GM19239 (cell line): ENCODE measurements around the gene SLC16A10.
"Not testable (repeated sequence)": the region's sequence is repeated elsewhere in the genome, so short reads cannot be mapped to it uniquely, and the experiment has no call there.

Source experiments
- DNase-seq: peaks from one replicate; pipeline ENCODE4 v3.0.0; 2011; ENCODE audit warnings: low spot score; ENCODE audit not compliant: insufficient read length
- FAIRE-seq: peaks from 2 replicates; lab custom pipeline; 2011; peaks lifted over from hg19 to GRCh38; lab: Jason Lieb, UNC

The SLC16A10 gene, protein sequence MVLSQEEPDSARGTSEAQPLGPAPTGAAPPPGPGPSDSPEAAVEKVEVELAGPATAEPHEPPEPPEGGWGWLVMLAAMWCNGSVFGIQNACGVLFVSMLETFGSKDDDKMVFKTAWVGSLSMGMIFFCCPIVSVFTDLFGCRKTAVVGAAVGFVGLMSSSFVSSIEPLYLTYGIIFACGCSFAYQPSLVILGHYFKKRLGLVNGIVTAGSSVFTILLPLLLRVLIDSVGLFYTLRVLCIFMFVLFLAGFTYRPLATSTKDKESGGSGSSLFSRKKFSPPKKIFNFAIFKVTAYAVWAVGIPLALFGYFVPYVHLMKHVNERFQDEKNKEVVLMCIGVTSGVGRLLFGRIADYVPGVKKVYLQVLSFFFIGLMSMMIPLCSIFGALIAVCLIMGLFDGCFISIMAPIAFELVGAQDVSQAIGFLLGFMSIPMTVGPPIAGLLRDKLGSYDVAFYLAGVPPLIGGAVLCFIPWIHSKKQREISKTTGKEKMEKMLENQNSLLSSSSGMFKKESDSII

GRCh38 chr6:111087106-111087835, at the start of gene SLC16A10:
SLC16A10 (plus strand) TSS chr6:111087503; CDS start chr6:111087753, 250 bp downstream.
- DNase-seq = peak; percentile 73
- no peak for FAIRE-seq

DNA sequence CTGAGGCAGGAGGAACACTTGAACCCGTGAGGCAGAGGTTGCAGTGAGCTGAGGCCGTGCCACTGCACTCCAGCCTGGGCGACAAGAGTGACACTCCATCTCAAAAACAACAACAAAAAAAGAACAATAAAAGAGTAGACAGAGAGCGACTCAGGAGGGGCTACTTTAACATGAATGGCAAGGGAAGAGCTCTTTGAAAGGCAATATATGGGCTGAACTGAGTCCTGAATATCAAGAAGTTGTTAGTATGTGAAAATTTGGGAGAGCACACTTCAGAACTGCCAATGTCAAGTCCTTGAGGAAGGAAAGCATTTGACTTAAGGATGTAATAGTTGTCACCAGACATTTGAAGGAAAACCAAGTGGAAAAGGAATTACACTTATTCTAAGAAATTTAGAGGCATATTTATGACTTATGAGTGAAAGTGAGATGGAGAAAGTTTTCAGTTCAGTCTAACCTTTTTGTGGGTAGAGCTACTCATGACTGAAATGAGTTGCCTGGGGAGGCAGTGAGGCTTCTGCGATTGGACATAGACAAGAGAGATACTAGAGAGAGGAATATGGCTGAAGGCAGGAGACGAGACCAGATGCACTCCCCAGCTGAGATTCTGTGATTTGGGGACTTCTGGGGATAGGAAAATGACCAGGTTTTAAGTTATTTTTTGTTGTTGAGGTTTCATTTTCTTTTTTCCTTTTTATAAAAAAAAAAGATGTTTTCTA, 48.6 kb upstream of the SLC16A10 start:
- FAIRE-seq (no peak), DNase-seq (no peak)

DNA sequence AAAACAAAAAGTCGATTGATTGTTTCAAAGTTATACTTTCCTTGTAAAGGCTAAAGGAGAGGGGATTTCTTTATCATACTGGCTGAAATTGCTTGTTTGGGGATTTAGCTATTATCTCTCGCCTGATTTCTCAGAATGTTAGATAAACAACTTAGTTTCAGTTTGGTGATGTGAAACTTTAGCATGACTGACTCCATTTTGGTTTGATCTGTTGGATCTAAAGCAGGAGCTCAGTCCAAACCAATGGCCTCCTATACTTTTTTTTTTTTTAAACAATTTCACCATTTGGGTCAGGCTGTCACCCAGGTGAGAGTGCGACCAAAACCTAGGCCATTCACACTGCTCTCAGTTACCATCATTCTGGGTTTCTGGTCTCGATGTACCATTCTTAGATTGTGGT, 45.4 kb upstream of the SLC16A10 start:
- DNase-seq (no peak), FAIRE-seq (no peak)

GRCh38 chr6:111047244-111047643, 40.1 kb upstream of the SLC16A10 start:
- no peak for FAIRE-seq
- DNase-seq = no peak

GRCh38 chr6:111050261-111051023, 36.9 kb upstream of the SLC16A10 start:
- DNase-seq (no peak), FAIRE-seq (no peak)

DNA sequence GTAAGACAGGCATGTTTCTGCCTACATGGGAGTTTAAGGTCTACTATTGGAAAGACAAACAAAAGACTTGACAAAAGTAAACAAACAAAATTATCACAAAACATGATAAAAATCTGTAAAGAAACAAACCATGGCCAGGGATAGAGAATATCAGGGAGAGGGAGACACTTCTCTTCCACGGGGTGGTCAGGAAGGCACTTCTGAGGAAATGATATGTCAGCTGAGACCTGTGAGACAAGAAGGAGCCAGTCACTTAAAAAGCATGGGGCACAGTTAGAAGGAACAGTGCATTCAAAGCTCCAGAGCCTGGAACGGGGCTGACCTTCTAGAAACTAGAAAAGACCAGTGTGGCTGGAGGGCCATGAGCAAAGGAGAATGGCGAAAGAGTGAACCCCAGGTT, 35.1 kb upstream of the SLC16A10 start:
- FAIRE-seq (no peak), DNase-seq (no peak)

DNA sequence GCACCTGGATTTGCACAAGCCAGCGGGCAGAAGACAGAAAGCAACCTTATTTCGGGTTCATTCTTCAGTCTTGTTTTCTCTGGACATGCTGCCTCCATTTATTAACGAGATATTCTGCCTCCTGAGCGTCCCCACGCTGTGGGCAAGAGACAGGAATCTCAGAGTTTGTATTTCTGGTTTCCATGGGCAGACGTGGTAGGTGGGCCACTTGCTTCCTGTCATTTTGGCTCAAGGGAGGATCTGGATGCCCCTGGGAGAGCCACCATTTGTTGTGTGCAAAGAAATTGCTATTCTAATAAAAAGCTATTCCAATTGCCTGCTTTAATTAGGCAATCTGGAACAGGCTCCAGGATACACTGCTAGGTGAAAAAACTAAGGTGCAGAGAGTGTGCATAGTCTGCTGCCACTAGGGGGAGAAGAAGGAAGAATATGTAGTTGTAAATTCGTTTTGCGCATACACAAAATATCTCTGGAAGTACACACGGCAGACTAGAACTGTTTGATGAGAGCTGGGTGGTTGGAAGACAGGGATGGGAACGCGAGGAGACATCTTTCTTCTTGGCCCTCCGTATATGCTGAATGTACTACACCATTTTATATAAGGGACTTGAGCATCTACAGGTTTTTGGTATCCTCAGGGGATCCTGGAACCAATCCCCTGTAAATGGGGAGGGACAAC, 30.1 kb upstream of the SLC16A10 start:
- DNase-seq (no peak), FAIRE-seq (no peak)

GRCh38 chr6:111061508-111061907, 25.8 kb upstream of the SLC16A10 start:
- FAIRE-seq (no peak), DNase-seq (no peak)

DNA sequence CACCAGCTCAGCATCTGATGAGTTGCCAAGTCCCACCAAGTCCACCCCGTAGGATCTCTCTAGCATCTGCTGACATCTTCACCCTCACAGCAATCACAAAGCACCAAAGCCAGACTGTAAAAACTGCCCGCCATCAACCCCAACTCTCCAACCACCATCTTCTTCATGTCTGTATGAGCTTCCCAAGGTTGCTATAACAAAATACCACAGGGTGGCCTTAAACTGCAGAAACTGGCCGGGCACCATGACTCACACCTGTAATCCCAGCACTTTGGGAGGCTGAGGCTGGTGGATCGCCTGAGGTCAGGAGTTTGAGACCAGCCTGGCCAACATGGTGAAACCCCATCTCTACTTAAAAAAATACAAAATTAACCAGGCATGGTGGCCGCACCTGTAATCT, 25.3 kb upstream of the SLC16A10 start:
- not testable (repeated sequence) for FAIRE-seq, DNase-seq

- not testable (repeated sequence) for DNase-seq, FAIRE-seq
Observed at GRCh38 chr6:111062860-111063259, 24.4 kb upstream of the SLC16A10 start.

GRCh38 chr6:111068109-111068865, 19.0 kb upstream of the SLC16A10 start:
- DNase-seq = no peak
- no peak for FAIRE-seq

DNA sequence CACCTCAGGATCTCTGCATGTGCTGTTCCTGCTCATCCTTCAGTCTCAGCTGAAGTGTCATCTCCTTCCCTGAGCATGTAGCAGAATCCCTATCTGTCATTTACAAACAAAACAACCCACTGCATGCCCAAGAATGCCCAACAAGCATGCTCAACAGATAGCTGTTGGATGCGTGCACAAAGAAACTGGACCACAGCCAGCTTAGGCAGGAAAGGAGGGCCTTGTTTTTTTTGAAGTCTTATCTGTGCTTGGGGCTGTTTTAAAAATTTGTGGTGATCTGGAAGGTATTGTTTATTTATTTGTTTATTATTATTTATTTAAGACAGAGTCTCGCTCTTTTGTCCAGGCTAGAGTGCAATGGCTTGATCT, 18.5 kb upstream of the SLC16A10 start:
- no peak for FAIRE-seq
- no peak for DNase-seq

GRCh38 chr6:111069382-111070104, 17.8 kb upstream of the SLC16A10 start:
- DNase-seq = no peak
- FAIRE-seq = no peak

- no peak for DNase-seq
- no peak for FAIRE-seq
Observed at GRCh38 chr6:111070105-111071005, 16.9 kb upstream of the SLC16A10 start.

DNA sequence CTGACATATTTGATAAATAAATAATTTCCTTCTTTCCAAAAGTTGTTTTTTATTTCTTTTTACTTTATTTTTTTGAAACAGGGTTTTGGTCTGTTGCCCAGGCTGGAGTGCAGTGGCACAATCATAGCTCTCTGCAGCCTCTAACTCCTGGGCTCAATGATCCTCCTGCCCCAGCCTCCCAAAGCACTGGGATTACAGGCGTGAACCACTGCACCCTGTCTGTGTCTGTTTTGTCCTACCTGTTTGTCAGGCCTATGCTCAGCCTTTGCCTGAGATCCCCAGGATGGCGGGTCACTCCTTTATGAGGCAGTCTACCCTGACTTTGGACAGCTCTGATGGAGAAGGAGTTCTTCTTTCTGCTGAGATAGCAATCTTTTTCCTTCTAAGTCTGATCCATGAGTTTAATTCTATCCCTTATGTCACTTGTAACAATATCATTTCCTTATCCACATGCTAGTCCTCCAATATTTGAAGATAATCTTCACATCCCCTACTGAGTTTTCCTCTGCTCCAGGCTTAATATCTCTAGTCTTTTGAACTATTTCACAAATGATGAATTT, 14.4 kb upstream of the SLC16A10 start:
- FAIRE-seq = no peak
- no peak for DNase-seq

GRCh38 chr6:111074311-111074710, 13.0 kb upstream of the SLC16A10 start:
- FAIRE-seq (no peak), DNase-seq (no peak)
